ENCODE results near the gene TICRR.
"Not testable (repeated sequence)": the region's sequence is repeated elsewhere in the genome, so short reads cannot be mapped to it uniquely, and the experiment has no call there.

The TICRR gene

GRCh38 chr15:89575146-89575655 lies at the start of gene TICRR:
Gene TICRR, plus strand, starts transcription at chr15:89575469. Its CDS starts 118 bp downstream, at chr15:89575587.
- DNase-seq (ENCODE audit: low spot score in 2 of 2) (peak; percentile 74 to 95), ATAC-seq (ENCODE audit: low read depth) (peak; percentile 96)
- peak within 1 kb of the TSS; percentile 9 for H3K27ac Mint-ChIP-seq
- no peaks in the 10 kb centered on the region for H3K36me3 Mint-ChIP-seq
- peaks cover 11% of the 10 kb centered on the region for H3K27me3 Mint-ChIP-seq
- peak within 1 kb of the TSS; percentile 72 for H3K4me3 Mint-ChIP-seq
- H3K4me1 Mint-ChIP-seq = peaks cover 7% of the 10 kb centered on the region
- H3K9me3 Mint-ChIP-seq = no peaks in the 10 kb centered on the region

GRCh38 chr15:89526181-89526580 lies 49.1 kb upstream of the TICRR start:
- DNase-seq (ENCODE audit: low spot score in 2 of 2) (no peak), ATAC-seq (ENCODE audit: low read depth) (no peak)
- no peaks in the 10 kb centered on the region for H3K27me3 Mint-ChIP-seq
- no peak overlapping the region for H3K4me3 Mint-ChIP-seq
- H3K9me3 Mint-ChIP-seq = no peaks in the 10 kb centered on the region
- no peak overlapping the region for H3K27ac Mint-ChIP-seq
- no peaks in the 10 kb centered on the region for H3K36me3 Mint-ChIP-seq
- H3K4me1 Mint-ChIP-seq = peaks cover 4% of the 10 kb centered on the region

GRCh38 chr15:89526601-89527441 lies 48.4 kb upstream of the TICRR start:
- no peak for DNase-seq (ENCODE audit: low spot score in 2 of 2)
- no peaks in the 10 kb centered on the region for H3K9me3 Mint-ChIP-seq
- H3K27ac Mint-ChIP-seq = no peak overlapping the region
- peaks cover 4% of the 10 kb centered on the region for H3K4me1 Mint-ChIP-seq
- no peak for ATAC-seq (ENCODE audit: low read depth)
- no peaks in the 10 kb centered on the region for H3K36me3 Mint-ChIP-seq
- H3K27me3 Mint-ChIP-seq = no peaks in the 10 kb centered on the region
- no peak overlapping the region for H3K4me3 Mint-ChIP-seq

GRCh38 chr15:89528757-89529352 lies 46.4 kb upstream of the TICRR start:
- Mint-ChIP-seq H3K9me3 (peaks cover 3% of the 10 kb centered on the region), H3K4me1 (no peaks in the 10 kb centered on the region)

DNA sequence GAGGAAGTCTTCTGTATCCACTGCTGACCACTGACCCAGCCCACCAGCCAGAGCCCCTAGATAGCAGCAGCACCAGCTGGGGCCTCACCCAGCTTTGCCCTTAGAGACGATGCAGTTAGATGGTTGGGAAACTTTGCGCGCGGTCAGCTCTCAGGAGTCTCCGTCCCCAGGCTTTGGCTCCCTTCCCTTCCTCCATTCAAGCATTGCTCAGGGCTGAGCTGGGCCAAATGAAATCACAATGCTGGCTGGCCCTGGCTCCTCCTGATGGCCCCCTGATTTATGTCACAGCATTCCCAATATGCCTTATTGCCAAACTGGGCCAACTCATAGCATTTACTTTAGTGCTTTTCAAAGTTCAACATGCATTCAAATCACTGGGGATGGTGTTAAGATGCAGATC lies 44.3 kb upstream of the TICRR start:
- Mint-ChIP-seq H3K4me1 (no peaks in the 10 kb centered on the region), H3K4me3 (no peak overlapping the region), H3K9me3 (peaks cover 8% of the 10 kb centered on the region), H3K27me3 (peaks cover 9% of the 10 kb centered on the region), H3K36me3 (peaks cover 4% of the 10 kb centered on the region), H3K27ac (no peak overlapping the region)
- DNase-seq (ENCODE audit: low spot score in 2 of 2) = no peak
- ATAC-seq (ENCODE audit: low read depth) = no peak

More at GRCh38 chr15:89528757-89529352, 46.4 kb upstream of the TICRR start:
- Mint-ChIP-seq H3K27me3 (peaks cover 6% of the 10 kb centered on the region), H3K4me3 (no peak overlapping the region), H3K27ac (no peak overlapping the region), H3K36me3 (no peaks in the 10 kb centered on the region)
- ATAC-seq (ENCODE audit: low read depth) (no peak), DNase-seq (ENCODE audit: low spot score in 2 of 2) (no peak)

DNA sequence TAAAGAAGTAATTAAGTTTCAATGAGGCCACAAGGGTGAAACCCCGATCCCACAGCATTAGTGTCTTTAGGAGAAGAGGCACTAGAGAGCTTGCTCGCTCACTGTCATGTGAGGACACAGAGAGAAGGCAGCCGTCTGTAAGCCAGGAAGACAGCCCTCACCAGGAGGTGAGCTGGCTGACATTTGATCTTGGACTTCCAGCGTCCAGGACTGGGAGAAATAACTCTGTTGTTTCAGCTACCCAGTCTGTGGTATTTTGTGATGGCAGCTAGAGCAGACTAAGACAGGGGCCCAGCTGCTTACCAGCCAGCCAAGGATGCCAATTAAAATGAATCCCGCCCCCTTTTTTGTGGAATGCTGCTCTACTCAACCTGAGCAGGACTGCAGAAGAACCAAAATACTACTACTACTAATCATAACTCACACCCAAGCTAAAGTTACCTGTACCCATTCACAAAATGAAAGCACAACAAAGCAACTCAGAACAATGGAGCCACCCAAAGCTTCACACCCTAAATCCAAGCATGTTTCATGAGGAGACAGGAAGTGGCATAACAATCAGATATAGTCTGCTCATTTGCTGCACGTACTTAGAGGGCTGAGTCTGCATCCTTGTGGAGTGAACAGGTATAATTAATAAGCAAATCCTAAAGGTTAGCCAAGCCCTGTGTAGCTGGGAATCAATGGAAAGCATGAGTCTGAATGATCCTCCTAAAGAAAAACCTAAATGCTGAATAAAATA lies 43.3 kb upstream of the TICRR start:
- no peak overlapping the region for H3K27ac Mint-ChIP-seq
- DNase-seq (ENCODE audit: low spot score in 2 of 2) = no peak
- peaks cover 10% of the 10 kb centered on the region for H3K27me3 Mint-ChIP-seq
- no peak for ATAC-seq (ENCODE audit: low read depth)
- no peaks in the 10 kb centered on the region for H3K4me1 Mint-ChIP-seq
- no peak overlapping the region for H3K4me3 Mint-ChIP-seq
- H3K36me3 Mint-ChIP-seq = peaks cover 4% of the 10 kb centered on the region
- H3K9me3 Mint-ChIP-seq = peaks cover 8% of the 10 kb centered on the region

- Mint-ChIP-seq H3K4me1 (no peaks in the 10 kb centered on the region), H3K27me3 (peaks cover 13% of the 10 kb centered on the region), H3K4me3 (no peak overlapping the region), H3K36me3 (peaks cover 6% of the 10 kb centered on the region), H3K9me3 (peaks cover 16% of the 10 kb centered on the region), H3K27ac (no peak overlapping the region)
- DNase-seq (ENCODE audit: low spot score in 2 of 2) (no peak), ATAC-seq (ENCODE audit: low read depth) (no peak)
These were observed 41.3 kb upstream of the TICRR start for GRCh38 chr15:89533861-89534544.

- ATAC-seq (ENCODE audit: low read depth) (no peak), DNase-seq (ENCODE audit: low spot score in 2 of 2) (no peak)
- Mint-ChIP-seq H3K4me3 (no peak overlapping the region), H3K9me3 (peaks cover 11% of the 10 kb centered on the region), H3K27ac (no peak overlapping the region), H3K4me1 (no peaks in the 10 kb centered on the region), H3K27me3 (peaks cover 15% of the 10 kb centered on the region), H3K36me3 (peaks cover 5% of the 10 kb centered on the region)
These were observed 36.2 kb upstream of the TICRR start for GRCh38 chr15:89539027-89539426.

- H3K27me3 Mint-ChIP-seq = peaks cover 16% of the 10 kb centered on the region
- H3K4me1 Mint-ChIP-seq = no peaks in the 10 kb centered on the region
- ATAC-seq (ENCODE audit: low read depth) (no peak), DNase-seq (ENCODE audit: low spot score in 2 of 2) (no peak)
- H3K27ac Mint-ChIP-seq = no peak overlapping the region
- H3K9me3 Mint-ChIP-seq = peaks cover 8% of the 10 kb centered on the region
- H3K4me3 Mint-ChIP-seq = no peak overlapping the region
- H3K36me3 Mint-ChIP-seq = peaks cover 1% of the 10 kb centered on the region
These were observed 32.9 kb upstream of the TICRR start for GRCh38 chr15:89542369-89542768.

GRCh38 chr15:89543389-89543788 lies 31.9 kb upstream of the TICRR start:
- Mint-ChIP-seq H3K27me3 (peaks cover 16% of the 10 kb centered on the region), H3K4me3 (no peak overlapping the region), H3K27ac (no peak overlapping the region), H3K4me1 (no peaks in the 10 kb centered on the region), H3K9me3 (peaks cover 3% of the 10 kb centered on the region), H3K36me3 (peaks cover 1% of the 10 kb centered on the region)
- no peak for ATAC-seq (ENCODE audit: low read depth)
- DNase-seq (ENCODE audit: low spot score in 2 of 2) = no peak

DNA sequence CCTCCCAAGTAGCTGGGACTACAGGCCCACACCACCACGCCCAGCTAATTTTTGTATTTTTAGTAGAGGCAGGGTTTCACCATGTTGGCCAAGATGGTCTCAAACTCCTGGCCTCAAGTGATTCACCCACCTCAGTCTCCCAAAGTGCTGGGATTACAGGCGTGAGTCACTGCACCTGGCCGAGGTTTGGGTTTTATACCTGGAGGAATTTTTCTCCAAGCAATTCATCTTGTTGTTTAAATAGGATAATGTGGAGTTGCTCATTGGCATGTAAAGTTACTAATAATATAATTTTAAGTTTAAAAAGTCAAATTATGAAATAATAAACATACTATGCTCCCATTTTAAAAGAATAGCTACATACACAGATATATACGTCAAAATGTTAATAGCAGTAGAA lies 26.1 kb upstream of the TICRR start:
- ATAC-seq (ENCODE audit: low read depth) = not testable (repeated sequence)

DNA sequence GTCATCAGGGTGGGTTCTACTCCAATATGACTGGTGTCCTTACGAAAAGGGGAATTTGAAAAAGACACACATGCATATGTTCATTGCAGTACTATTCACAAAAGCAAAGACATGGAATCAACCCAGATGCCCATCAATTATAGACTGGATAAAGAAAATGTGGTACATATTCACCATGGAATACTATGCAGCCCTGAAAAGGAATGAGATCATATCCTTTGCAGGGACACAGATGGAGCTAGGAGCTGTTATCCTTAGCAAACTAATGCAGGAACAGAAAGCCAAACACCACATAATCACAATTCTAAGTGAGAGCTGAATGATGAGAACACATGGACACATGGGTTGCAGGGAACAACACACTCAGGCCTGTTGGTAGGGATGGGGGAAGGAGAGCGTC lies 24.8 kb upstream of the TICRR start:
- DNase-seq (ENCODE audit: low spot score in 2 of 2) = no peak
- H3K27ac Mint-ChIP-seq = no peak overlapping the region
- H3K9me3 Mint-ChIP-seq = no peaks in the 10 kb centered on the region
- no peak overlapping the region for H3K4me3 Mint-ChIP-seq
- no peaks in the 10 kb centered on the region for H3K4me1 Mint-ChIP-seq
- no peak for ATAC-seq (ENCODE audit: low read depth)
- no peaks in the 10 kb centered on the region for H3K36me3 Mint-ChIP-seq
- H3K27me3 Mint-ChIP-seq = peaks cover 9% of the 10 kb centered on the region

More for the DNA sequence above, 26.1 kb upstream of the TICRR start:
- H3K9me3 Mint-ChIP-seq; H3K4me1 Mint-ChIP-seq; H3K27me3 Mint-ChIP-seq; DNase-seq (ENCODE audit: low spot score in 2 of 2); H3K27ac Mint-ChIP-seq; H3K4me3 Mint-ChIP-seq; H3K36me3 Mint-ChIP-seq: not testable (repeated sequence)

DNA sequence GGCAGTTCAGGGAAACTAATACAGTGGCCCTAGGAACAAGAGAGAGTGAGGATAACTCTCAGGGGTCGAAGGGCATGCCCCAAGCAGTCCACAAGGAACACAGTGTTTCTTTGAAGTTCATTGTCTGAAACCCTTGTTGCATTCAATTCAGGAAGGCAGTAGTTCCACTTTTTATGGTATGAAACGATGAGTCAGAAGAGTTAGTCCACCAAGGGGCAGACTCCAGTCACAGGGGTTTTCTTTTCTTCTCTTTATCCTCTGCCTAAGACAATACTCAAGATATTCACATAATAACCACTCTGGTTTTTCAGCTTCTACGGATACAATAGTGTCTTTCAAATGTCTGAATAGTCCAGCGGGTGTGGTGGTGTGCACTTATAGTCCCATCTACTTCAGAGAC lies 23.7 kb upstream of the TICRR start:
- peaks cover 6% of the 10 kb centered on the region for H3K27me3 Mint-ChIP-seq
- no peak overlapping the region for H3K27ac Mint-ChIP-seq
- no peak for ATAC-seq (ENCODE audit: low read depth)
- H3K4me3 Mint-ChIP-seq = no peak overlapping the region
- no peaks in the 10 kb centered on the region for H3K4me1 Mint-ChIP-seq
- no peak for DNase-seq (ENCODE audit: low spot score in 2 of 2)
- no peaks in the 10 kb centered on the region for H3K36me3 Mint-ChIP-seq
- H3K9me3 Mint-ChIP-seq = no peaks in the 10 kb centered on the region
